ENCODE results near the gene CEACAM19.

CEACAM19 gene

DNA sequence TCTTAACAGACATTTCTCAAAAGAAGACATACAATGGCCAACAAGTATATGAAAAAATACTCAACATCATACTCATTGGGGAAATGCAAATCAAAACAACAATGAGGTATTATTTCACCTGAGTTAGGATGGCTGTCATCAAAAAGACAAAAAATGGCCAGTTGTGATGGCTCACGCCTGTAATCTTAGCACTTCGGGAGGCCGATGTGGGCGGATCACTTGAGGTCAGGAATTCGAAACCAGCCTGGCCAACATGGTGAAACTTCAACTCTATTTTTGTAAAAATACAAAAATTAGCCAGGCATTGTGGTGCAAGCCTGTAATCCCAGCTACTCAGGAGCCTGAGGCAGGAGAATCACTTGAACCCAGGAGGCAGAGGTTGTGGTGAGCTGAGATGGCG, 49.7 kb downstream of the CEACAM19 start:
- in situ Hi-C loops (cut with MboI; ENCODE audit: low sequenced_read_pairs) = loop anchor here (5.0 kb wide), 1 partner anchor 51 kb away; no protein-coding TSS in a partner anchor

GRCh38 chr19:44721369-44721768, 50.1 kb downstream of the CEACAM19 start:
- in situ Hi-C loops (cut with MboI; ENCODE audit: low sequenced_read_pairs) = loop anchor here (5.0 kb wide), 1 partner anchor 51 kb away; no protein-coding TSS in a partner anchor

DNA sequence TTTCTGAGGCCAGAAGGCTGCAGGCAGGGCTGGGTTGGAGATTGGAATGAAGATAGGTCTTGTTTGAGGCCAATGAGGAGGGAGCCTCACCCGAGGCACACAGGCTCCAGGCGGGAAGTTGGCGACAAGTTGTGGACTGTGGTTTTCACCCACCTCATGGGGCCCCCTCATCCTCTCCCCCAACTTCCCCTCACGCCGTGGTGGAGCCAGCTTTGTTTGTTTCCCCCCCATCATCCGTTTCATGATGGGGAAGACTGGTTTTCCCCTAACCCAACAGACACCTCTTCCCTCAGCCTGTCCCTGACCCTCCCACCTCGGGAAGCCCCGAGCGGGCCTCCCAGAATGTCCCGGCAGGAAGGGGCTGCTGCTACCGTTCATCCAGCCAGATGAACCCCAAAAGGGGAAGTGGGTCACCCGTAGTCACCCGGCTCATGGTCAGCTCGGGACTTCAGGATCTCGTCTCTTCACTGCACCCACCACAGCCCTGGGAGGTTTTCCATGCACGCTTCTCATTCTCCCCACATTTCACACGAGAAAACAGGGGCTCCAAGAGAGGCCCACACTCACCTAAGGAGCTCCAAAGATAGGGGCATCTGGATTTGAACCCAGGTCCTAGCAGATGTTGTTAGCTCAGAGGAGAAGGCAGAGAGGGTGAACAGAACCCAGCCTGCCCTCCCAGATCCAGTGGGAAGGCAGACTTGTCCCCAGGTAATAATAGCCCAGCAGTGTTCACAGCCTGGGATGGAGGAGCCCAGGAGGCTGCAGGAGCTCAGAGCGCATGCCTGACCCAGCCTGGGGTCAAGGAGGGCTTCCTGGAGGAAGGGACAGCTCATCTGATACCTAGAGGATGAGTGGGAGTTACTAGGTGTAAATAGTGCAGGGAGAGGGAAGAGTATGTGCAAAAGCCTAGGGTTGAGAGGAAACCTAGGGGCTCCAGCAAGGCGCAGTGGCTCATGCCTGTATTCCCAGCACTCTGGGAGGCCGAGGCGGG, 51.1 kb downstream of the CEACAM19 start:
- in situ Hi-C loops (cut with MboI; ENCODE audit: low sequenced_read_pairs) = loop anchor here (5.0 kb wide), 1 partner anchor 50 kb away; no protein-coding TSS in a partner anchor

GRCh38 chr19:44723299-44723951, 52.1 kb downstream of the CEACAM19 start:
- in situ Hi-C loops (cut with MboI; ENCODE audit: low sequenced_read_pairs) = loop anchor here (5.0 kb wide), 1 partner anchor 49 kb away; no protein-coding TSS in a partner anchor

DNA sequence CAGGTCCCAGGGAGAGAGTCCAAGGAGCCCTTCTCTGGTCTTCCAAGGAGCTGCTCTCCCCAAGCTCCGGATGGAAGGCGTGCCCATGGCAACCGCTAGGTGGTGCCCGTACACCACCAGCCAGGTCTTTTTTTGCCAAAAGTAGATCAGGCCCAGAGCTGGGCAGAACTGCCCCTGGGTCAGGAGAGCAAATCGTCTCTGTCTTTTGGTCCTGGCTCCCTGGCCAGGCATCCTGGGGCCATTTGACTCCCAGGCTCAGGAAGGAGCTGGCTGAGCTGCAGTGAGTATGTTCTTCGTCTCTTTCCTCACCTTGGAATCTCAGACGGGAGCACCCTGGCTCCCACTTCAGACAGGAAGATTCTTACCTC, 52.7 kb downstream of the CEACAM19 start:
- in situ Hi-C loops (cut with MboI; ENCODE audit: low sequenced_read_pairs) = loop anchor here (5.0 kb wide), 1 partner anchor 48 kb away; no protein-coding TSS in a partner anchor

- in situ Hi-C loops (cut with MboI; ENCODE audit: low sequenced_read_pairs) = no loop called here
These were observed 54.0 kb downstream of the CEACAM19 start for GRCh38 chr19:44725251-44725650.

DNA sequence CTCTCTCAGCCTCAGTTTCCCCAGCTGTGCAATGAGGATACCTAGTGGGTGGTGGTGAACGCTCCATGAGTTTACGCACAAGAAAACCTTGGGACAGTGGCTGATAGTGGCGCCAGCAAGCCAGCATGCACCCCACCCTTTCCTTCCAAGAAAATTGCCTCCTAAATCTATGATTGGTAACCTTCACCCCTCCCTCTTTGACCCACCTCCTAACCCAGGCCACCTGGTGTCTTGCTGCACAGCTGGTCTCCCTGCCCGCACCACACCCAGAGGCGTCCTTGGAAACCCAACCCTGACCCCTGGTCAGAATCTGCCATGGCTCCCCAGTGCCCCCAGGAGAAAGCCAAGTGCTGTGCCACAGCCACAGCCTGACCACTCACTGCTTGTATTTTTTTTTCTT, 54.4 kb downstream of the CEACAM19 start:
- in situ Hi-C loops (cut with MboI; ENCODE audit: low sequenced_read_pairs) = no loop called here

DNA sequence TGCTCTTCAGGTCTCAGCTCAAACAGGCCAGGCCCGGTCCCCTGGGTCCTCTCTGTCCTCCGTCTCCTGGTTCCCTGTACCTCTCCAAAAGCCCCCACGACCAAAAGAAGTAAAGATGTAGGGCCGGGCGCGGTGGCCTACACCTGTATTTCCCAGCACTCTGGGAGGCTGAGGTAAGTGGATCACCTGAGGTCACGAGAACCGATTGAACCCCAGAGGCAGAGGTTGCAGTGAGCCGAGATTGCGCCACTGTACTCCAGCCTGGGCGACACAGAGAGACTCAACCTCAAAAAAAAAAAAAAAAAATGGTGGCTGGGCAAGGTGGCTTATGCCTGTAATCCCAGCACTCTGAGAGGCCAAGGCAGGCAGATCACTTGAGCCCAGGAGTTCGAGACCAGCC, 55.2 kb downstream of the CEACAM19 start:
- in situ Hi-C loops (cut with MboI; ENCODE audit: low sequenced_read_pairs) = no loop called here

- in situ Hi-C loops (cut with MboI; ENCODE audit: low sequenced_read_pairs) = no loop called here
These were observed 56.9 kb downstream of the CEACAM19 start for GRCh38 chr19:44728178-44728577.

DNA sequence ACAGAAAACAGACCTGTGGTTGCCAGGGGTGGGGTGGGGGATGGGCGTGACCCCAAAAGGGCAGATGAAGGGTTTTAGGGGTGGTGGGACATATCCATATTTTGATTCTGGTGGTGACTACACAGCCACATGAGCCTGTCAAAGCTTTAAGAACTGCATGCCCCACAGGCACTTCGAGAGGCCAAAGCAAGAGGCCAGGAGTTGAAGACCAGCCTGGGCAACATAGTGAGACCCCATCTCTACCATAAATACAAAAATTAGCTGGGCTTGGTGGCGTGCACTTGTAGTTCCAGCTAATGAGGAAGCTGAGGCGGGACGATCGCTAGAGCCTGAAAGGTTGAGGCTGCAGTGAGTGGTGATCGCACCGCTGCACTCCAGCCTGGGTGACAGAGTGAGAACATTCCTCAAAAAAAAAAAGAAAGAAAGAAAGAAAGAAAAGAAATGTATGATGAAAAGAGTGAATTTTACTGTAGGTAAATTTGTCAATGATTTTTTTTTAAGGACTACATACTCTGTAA, 58.3 kb downstream of the CEACAM19 start:
- in situ Hi-C loops (cut with MboI; ENCODE audit: low sequenced_read_pairs) = no loop called here

GRCh38 chr19:44731081-44731480, 59.8 kb downstream of the CEACAM19 start:
- in situ Hi-C loops (cut with MboI; ENCODE audit: low sequenced_read_pairs) = no loop called here

- in situ Hi-C loops (cut with MboI; ENCODE audit: low sequenced_read_pairs) = no loop called here
These were observed 60.3 kb downstream of the CEACAM19 start for GRCh38 chr19:44731622-44732021.

DNA sequence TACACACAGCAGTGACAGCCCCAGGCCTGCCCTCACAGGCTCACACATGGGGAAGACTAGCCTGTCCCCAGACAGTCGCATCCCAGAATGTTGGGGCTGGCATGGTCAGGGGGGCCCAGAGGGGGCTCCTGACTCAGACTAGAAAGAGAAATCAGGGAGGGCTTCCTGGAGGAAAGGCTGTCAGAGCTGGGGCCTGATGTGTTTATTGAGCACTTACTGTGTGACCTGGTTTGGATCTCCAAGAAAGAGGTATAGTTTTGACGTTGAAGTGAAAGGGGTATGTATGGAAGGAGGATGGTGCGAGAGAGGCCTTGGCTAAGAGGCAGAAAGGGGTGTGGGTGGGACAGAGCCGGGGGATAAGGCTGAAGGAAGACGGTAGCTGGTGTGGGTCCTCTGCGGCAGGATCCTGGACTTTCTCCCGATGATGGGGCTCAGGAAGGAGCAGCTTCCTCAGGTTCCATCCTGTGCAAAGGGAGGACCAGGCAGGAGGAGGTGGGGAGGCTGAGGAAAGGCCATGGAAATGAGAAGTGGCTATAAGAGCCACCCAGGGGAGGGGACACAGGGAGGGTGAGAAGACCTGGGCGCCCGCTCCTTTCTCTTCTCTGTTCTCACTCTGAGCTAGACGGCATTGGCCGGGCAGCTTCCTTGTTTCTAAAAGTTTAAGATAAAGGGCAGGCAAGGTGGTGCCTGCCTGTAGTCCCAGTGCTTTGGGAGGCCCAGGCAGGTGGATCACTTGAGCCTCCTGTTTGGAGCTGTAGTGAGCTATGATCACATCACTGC, 61.1 kb downstream of the CEACAM19 start:
- in situ Hi-C loops (cut with MboI; ENCODE audit: low sequenced_read_pairs) = no loop called here

Measured in HL-60/S4 treated with retinoic acid at 250 ng/mL for 4 days and 3 days (cell line).